ENCODE data around the gene GDA. TPM values are rescaled to one million over a fixed set of nuclear protein-coding genes. Genes with fewer than 3 reads are reported as not detected.
"Not testable (repeated sequence)": the region's sequence is repeated elsewhere in the genome, so short reads cannot be mapped to it uniquely, and the experiment has no call there.

GDA gene
- total RNA-seq, 1 donor from 2014 or later = not detected

DNA sequence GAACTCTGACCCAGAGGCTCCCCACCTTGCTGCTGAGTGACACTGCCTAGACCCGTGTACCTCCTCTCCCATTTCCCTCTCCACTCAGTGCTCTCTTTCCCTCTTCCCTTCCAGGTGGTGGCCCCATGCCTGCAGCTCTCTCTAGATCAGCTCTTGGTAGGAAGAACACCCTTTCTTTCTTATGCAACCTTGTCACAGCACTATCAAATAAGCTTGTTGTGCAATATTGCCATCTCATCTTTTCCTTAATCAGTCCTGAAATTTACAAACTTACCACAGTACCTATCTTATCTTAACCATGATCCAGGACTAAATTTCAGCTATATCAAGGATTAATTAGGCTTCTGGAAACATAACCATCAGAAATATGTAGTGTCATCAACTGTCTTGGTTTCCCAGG lies 127.2 kb downstream of the GDA start:
- DNase-seq (ENCODE audit: low read depth in 2 of 2) = no peak

DNA sequence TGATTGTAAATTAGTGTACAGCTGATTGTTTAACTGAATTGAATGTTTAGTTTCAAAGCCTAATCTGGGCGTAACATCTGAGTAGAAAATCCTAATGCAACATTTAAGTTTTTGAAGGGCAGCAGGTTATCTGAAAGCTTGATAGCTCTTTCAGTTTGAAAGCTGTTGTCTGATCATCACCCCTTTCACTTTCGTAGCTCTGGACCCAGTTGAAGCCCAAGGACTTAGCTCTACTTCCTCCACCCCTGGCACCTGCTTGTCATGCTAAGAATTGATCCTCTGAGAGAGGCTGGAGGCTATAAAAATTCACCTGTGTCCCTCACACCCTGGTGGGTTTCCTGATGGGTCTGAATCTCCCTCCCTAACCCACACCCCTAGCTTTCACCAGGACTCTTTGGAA lies 129.7 kb downstream of the GDA start:
- DNase-seq (ENCODE audit: low read depth in 2 of 2) = no peak

- DNase-seq (ENCODE audit: low read depth in 2 of 2) = peak; percentile 66 to 79
Measured at GRCh38 chr9:72280913-72281500, 131.8 kb downstream of the GDA start.

GRCh38 chr9:72289401-72289800 lies 140.2 kb downstream of the GDA start:
- DNase-seq (ENCODE audit: low read depth in 2 of 2) = no peak

DNA sequence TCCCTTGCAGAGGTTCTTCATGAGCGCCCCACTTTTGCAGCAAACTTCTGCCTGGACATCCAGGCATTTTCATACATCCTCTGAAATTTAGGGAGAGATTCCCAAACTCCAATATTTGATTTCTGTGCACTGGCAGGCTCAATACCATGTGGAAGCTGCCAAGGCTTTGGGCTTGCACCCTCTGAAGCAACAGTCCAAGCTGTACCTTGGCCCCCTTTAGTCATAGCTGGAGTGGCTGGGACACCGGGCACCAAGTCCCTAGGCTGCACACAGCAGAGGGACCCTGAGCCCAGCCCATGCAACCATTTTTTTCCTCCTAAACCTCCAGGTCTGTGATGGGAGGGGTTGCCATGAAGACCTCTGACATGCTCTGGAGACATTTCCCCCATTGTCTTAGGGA lies 141.1 kb downstream of the GDA start:
- no peak for DNase-seq (ENCODE audit: low read depth in 2 of 2)

GRCh38 chr9:72291576-72291975 lies 142.3 kb downstream of the GDA start:
- DNase-seq (ENCODE audit: low read depth in 2 of 2) = not testable (repeated sequence)

DNA sequence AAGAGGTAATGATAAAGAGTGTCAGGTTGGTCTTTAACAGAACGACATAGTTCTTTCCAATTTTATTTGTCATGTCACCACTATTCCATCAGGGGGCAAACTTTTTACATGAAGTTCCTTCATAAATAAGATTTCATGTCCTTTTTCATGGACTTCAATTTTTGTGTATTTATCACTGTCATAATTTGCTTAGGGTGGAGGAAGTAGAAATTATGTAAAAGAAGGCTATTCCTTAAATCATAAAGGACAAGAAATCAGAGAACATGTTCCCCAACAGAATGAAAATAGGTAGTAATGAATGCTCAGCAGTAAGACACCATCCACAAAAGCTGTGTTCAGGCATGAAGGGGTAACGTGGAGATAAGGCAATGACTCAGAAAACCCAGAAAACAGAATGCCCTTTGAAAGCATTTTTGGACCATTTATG lies 143.0 kb downstream of the GDA start:
- DNase-seq (ENCODE audit: low read depth in 2 of 2) = peak; percentile 58 to 66

DNA sequence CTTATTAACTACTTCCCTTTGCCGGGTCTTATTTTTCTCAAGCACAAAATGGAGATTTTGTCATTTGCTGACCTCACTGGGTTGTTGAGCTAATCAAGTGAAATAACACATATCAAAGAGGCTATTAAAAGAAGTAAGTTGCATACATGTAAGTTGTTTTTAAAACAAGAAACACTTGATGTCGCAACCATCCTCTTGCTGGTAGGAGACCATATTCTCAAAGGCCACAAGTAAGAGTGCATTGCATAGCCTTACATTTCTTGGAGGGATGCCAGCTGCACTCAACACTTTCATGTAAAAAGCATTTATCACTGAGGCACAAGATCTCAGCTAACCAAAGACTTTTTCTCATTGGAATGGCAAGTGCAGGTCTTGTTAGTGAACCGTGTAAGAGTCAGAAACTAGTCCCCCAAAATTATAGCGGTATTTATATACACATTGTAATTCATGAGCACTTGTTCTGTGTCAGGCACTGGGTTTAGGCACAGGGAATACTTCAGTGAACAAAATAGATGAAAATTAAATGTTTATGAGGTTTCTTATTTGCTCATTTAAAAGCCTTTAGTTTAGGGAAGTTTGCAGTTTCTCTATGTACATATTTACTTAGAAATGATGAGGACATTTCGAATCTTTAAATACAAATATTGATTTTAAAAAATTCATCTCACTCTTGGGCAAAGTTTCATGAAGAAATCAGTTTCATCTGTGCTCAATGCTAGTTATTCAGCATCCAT lies 143.8 kb downstream of the GDA start:
- peak in 1 of 2 donors; percentile 37 for DNase-seq (ENCODE audit: low read depth in 2 of 2)

DNA sequence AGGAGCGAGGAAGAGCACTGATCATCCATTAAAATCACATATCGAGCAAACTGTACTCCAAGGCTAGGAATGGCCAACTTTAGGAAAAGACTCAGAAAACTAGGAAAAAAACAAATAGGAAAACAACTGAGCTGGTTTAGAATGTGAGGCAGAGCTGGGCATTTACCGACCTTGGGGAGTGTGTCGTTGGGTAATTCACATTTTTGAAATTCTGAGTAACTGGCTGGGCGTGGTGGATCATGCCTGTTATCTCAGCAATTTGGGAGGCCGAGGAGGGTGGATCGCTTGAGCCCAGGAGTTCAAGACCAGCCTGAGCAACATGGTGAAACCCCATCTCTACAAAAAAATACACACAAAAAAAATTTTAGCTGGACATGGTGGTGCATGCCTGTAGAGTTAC lies 145.7 kb downstream of the GDA start:
- no peak for DNase-seq (ENCODE audit: low read depth in 2 of 2)

DNA sequence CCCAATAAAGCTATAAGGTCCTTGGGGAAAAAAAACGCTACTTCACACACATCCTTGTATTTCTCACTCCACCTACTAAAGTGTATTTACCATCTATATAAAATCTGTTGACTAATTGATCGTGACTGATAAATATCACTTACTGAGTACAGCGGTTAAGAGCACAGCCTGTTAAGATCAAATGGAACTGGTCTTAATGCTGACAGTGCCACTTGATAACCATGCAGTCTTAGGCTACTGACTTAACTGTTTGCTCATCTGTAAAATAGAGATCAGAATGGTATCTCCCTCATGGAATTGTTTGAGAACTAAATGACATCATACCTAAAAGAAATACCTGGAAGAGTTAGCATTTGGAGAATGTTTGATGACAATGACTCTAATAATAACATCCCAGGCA lies 148.3 kb downstream of the GDA start:
- no peak for DNase-seq (ENCODE audit: low read depth in 2 of 2)

- no peak for DNase-seq (ENCODE audit: low read depth in 2 of 2)
Measured at GRCh38 chr9:72299017-72299603, 149.9 kb downstream of the GDA start.

GRCh38 chr9:72300873-72301272 lies 151.6 kb downstream of the GDA start:
- DNase-seq (ENCODE audit: low read depth in 2 of 2) = no peak

Other genes starting within 250 kb of the GDA start
- gene ABHD17B, start 238.2 kb upstream of the GDA start, total RNA-seq = 45.5 and 92.9 TPM in 2 replicates
- 11.9 and 12.4 TPM in 2 replicates for gene C9orf85, start 237.8 kb upstream of the GDA start, total RNA-seq
- gene C9orf57, start 88.8 kb upstream of the GDA start, total RNA-seq = not detected in 2 replicates
- gene ZFAND5, start 215.8 kb downstream of the GDA start, total RNA-seq = 53.2 and 72.6 TPM in 2 replicates

Data from lung microvascular endothelial cell (primary cell).